HG03439 (cell line): ENCODE results near the gene AQP6.
A peak's percentile ranks its signal among the peaks of the same experiment; 100 is the strongest.
"Not testable (repeated sequence)": the region's sequence is repeated elsewhere in the genome, so short reads cannot be mapped to it uniquely, and the experiment has no call there.

Experiments used
- ATAC-seq: cut with Tn5 transposase; IDR thresholded peaks from one replicate; pipeline ENCODE4 v1.9.1; 2021; ENCODE audit warnings: mild to moderate bottlenecking, moderate library complexity; ENCODE audit not compliant: unreplicated experiment

Gene AQP6

DNA sequence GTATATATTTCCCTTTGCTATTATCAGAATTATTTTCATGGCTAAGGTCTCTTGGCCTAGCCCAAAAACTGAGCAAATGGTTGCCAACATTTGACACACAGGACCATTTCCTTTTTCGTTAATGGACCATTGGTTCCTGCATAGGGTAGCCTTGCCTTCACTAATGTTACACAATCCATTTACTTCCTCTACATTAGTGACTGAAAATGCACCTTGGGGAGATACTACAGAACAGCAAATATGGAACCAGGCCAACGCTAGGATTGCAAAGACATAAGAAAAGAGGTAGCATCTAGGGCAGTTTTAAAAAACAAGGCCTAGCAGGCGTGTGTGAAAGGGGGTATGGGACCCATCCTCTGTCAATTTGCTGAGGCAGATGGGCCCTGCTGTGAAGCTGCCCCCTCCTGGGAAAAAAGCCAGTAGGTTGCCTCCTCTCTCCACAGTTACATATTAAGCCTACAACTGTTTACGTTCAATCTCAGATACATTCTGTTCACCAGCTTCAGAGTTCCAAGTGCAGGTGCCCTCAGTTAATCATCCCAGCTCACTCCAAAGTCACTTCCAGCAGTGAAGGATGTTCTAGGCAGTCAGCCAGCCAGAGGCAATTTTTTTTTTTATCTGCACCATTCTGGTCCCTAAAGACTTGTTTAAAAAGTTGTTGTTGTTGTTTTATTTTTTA is 15.0 kb downstream of the AQP6 start:
- no peak for ATAC-seq

DNA sequence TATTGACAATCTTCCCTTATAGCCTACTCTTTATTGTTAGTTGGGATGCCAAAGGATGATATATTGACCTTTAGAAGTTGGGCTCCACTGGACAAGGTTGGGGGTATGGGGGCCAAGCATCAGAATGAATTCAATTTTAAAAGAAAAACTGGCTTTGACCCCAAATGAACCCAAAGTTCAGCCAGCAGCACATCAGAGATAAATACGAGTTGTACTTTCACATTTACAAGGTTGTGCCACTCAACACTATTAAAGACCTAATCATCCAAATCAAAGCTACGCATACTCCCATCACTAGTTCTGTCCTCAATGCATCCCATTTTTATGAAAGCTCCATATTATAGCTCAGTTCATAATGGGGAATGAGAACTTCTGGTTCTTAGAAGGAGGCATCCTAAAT is 16.7 kb downstream of the AQP6 start:
- not testable (repeated sequence) for ATAC-seq

GRCh38 chr12:49990273-49990672 is 17.5 kb downstream of the AQP6 start:
- ATAC-seq = no peak

DNA sequence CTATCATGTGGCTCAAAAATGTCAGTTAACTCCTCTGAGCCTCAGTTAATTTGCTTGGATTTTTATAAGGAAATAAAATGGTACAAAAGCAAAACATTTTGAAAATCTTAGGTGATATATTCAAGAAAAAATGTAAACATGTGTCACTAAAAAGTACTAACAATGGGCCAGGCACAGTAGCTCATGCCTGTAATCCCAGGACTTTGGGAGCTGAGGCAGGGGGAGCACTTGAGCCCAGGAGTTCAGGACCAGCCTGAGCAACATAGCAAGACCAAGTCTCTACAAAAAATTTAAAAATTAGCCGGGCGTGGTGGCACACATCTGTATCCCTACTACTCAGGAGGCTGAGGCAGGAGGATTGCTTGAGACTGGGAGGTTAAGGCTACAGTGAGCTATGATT is 25.7 kb downstream of the AQP6 start:
- no peak for ATAC-seq

DNA sequence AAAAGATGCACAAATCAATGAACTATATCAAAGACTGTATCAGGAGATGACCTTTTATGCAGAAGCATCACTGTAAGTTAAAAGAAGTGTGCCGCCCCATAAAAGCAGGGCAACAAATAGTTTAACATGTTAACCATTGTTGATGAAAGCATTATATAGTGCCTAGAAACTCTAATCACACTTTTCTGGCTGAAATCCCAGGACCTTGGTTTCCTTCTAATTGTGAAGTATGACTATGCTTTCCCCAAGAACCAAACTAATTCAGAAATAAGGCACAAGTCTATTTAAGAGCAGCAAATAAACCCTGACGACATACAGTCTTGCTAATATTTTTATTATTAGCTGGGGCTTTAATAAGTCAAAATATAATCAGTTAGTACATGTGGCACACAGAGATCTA is 30.8 kb downstream of the AQP6 start:
- ATAC-seq = no peak

DNA sequence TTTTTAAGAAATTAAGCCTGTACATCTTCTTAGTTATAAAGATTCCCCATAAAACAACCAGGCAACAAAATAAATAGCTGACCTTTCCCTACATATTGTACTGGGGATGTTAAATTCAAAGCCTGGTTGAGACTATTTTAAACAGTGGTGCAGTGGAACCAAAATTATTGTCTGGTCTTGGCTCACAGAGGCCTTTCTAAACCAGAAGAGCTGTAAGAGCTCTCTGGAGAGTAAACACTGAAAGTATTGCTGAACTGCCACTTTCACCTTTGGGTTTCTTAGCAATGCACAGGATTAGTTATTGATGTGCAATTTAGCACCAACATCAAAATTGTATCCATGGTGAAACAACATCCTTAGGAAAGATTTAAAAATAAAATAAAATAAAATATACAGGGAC is 31.9 kb downstream of the AQP6 start:
- ATAC-seq = no peak

DNA sequence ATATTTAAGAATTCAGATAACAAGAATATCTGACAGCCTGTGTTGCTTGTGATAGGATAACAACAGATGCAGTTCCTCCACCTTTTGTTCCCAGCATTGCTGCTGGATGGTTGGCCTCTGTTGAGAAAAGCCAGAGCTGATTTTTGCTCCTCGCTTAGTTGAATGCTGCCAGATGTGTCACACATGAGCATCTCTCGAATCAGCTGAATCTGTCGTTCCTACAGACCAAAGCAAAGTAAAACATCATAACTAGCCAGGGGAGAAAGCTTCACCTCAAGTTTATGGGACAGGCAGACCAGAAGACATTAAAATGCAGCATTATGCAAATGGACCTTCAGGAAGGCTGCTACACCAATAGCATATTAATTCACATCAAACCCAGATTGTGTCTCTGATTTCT is 32.4 kb downstream of the AQP6 start:
- ATAC-seq = no peak

DNA sequence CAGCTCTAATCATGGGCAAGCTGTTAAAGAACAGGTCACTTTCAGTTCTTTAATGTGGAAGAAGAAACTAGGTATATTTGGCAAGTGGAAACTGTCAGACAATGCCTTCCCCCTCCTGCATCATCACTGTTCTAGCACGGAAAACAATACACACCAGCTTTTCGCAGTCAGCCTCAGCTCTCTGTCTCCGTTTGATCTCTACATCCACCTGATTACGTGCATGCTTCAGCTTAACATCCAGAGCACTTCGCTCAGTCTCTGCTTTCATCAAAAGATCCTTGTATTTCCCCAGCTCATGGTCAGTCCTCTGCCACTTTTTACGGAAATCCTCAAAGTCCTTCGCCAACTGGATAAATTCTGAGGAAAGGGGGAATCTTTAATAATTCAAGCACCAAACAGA is 33.5 kb downstream of the AQP6 start:
- ATAC-seq = no peak

GRCh38 chr12:50006754-50007442 is 34.2 kb downstream of the AQP6 start:
- no peak for ATAC-seq

GRCh38 chr12:50013361-50014147 is 40.8 kb downstream of the AQP6 start:
- no peak for ATAC-seq

DNA sequence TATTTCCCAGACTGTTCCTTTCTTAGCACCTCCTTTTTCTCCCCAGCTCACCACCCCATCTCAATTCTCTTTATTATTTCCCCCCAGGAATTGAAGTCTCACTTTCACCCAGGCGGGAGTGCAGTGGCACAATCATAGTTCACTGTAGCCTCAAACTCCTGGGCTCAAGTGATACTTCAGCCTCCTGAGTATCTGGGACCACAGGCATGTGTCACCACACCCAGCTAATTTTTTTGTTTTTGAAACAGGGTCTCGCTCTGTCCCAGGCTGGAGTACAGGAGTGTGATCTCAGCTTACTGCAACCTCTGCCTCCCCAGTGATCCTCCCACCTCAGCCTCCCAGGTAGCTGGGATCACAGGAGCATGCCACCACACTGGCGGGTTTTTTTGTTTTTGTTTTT is 41.6 kb downstream of the AQP6 start:
- no peak for ATAC-seq

GRCh38 chr12:50016501-50017475 is 44.0 kb downstream of the AQP6 start:
- ATAC-seq = no peak

DNA sequence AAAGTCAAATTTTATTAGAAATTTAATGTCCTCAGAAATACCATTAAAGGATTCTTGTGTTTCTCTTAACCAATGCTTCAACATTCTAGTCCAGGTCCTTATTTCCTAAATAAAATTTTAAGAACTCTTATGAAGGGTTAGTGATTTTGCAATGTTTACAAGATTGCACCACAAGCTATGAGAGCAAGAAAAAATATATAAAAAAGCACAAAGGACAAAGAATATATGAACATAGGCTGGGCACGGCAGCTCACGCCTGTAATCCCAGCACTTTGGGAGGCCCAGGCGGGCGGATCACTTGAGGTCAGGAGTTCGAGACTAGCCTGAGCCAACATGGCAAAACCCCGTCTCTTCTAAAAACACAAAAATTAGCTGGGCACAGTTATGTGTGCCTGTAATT is 44.9 kb downstream of the AQP6 start:
- no peak for ATAC-seq

- no peak for ATAC-seq
These were observed 45.4 kb downstream of the AQP6 start for GRCh38 chr12:50018154-50018553.

GRCh38 chr12:50018968-50019367 is 46.2 kb downstream of the AQP6 start:
- ATAC-seq = no peak

DNA sequence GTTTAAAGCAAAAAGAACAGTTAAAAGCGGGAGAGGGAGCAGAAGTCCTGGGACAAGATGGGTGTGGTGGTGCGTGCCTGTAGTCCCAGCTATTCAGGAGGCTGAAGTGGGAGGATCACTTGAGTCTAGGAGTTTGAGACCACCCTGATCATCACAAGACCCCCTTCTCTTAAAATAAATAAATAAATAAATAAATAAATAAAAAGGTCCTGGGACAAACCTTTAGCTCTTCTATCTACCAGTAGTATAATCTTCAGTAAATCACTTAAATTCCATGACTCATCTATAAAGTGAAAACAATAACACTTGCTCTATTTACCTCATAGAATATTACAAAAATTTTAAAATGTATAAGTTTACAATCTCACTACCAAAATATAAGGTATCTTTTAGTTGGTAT is 46.8 kb downstream of the AQP6 start:
- no peak for ATAC-seq

GRCh38 chr12:50021031-50021430 is 48.3 kb downstream of the AQP6 start:
- ATAC-seq = no peak

DNA sequence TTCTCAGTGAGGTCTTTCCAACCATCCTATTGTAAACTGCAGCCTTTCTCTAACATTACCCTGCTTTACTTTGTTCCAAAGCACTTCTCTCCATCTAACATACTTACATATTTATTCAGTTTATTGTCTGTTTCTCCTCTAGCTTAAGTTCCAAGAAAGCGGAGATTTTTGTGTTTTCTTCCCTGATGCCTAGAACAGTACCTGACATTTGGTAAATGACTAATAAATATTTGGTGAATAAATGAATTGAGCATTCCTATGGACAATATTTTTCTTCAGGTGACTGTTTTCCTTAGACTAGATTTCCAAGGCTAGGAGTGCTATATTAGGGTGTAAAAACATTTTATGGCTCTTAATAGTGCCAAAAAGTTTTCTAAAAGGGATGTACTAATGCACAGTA is 50.2 kb downstream of the AQP6 start:
- ATAC-seq = no peak

- no peak for ATAC-seq
These were observed 51.5 kb downstream of the AQP6 start for GRCh38 chr12:50024227-50024626.

GRCh38 chr12:50024805-50025186 is 52.0 kb downstream of the AQP6 start:
- ATAC-seq = peak; percentile 14
